Transverse colon (tissue), 4 donors: ENCODE measurements around the gene THOC3. TPM values are rescaled to one million over a fixed set of nuclear protein-coding genes. Genes with fewer than 3 reads are reported as not detected.
"Not testable (repeated sequence)": the region's sequence is repeated elsewhere in the genome, so short reads cannot be mapped to it uniquely, and the experiment has no call there.

Source experiments
- DNase-seq: peaks from one replicate; pipeline ENCODE4 v3.0.0-alpha.2; 2019
- H3K27ac ChIP-seq, 4 donors: fragments of 200-600 bp; sonication (generic); 2 replicates each; pipeline ENCODE4 v1.5.1; 2016 to 2018; ENCODE audit warnings: inconsistent platforms in 4 of 4
- H3K27me3 ChIP-seq: fragments of 200-600 bp; sonication (generic); 2 replicates; pipeline ENCODE4 v1.5.1; 2017; ENCODE audit warnings: inconsistent platforms
- H3K36me3 ChIP-seq, 4 donors: fragments of 200-600 bp; sonication (generic); 2 replicates each; pipeline ENCODE4 v1.5.1; 2017 to 2019; ENCODE audit warnings: inconsistent platforms in 4 of 4
- H3K4me1 ChIP-seq, 4 donors: fragments of 200-600 bp; sonication (generic); 2 replicates each; pipeline ENCODE4 v1.5.1; 2017 to 2020; ENCODE audit warnings: inconsistent platforms in 4 of 4
- H3K4me3 ChIP-seq, 4 donors: fragments of 200-600 bp; sonication (generic); 1 replicate in 1 of 4; 2 replicates in 3 of 4; pipeline versions ENCODE4 v1.5.1 to v1.6.1; 2017 to 2019; ENCODE audit warnings: inconsistent platforms in 4 of 4
- H3K9me3 ChIP-seq, 2 donors: fragments of 200-600 bp; sonication (generic); 2 replicates each; pipeline ENCODE4 v1.5.1; 2017 to 2019; ENCODE audit warnings: inconsistent platforms in 2 of 2
- WGBS, 2 donors: methylation state at CpG; one replicate each; pipeline ENCODE4 v1.1.5; 2018; ENCODE audit warnings: low coverage in 1 of 2; 5-methylcytosine and 5-hydroxymethylcytosine counted together
- in situ Hi-C, 4 donors: fragments of 200-750 bp; cut with MboI; loops; one replicate each; pipeline versions ENCODE4 v1.15.0 to v1.15.1; 2017; ENCODE audit warnings: low sequenced_read_pairs in 3 of 4, low pct_ligation_motif_present in 1 of 4, low pct_unique_long_range_greater_than_20kb in 1 of 4
- intact Hi-C: fragments of 100-400 bp; cut with DNase I; formaldehyde crosslinking; loops from one replicate; pipeline ENCODE4 v1.15.1; 2023; ENCODE audit warnings: low total_unique reads
- total RNA-seq, 4 donors: library from RNA; depleted of rRNA; stranded (reverse); fragments of >200 nt; gene quantifications; one replicate each; pipeline ENCODE4 v1.1.0, GENCODE V29; 2016

Gene THOC3, protein sequence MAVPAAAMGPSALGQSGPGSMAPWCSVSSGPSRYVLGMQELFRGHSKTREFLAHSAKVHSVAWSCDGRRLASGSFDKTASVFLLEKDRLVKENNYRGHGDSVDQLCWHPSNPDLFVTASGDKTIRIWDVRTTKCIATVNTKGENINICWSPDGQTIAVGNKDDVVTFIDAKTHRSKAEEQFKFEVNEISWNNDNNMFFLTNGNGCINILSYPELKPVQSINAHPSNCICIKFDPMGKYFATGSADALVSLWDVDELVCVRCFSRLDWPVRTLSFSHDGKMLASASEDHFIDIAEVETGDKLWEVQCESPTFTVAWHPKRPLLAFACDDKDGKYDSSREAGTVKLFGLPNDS
- total RNA-seq = 10 to 100 TPM in 2 of 4 donors, 1 to 10 TPM in 2; 1.9 to 39.9 (median 18.9) TPM

GRCh38 chr5:175967471-175968372 lies at the start of gene THOC3:
Gene THOC3, minus strand, starts transcription at chr5:175968315. Its CDS starts 107 bp downstream, at chr5:175968208.
- H3K4me1 ChIP-seq, in situ Hi-C loops, intact Hi-C loops, H3K27me3 ChIP-seq, H3K9me3 ChIP-seq, H3K36me3 ChIP-seq: not testable (repeated sequence)
- peak; percentile 75 for DNase-seq
- 2% methylated on average over 34 of the region's 67 CpGs; no CpG with 5 or more reads in 1 of the 2 donors for WGBS, 2 donors
- peak within 1 kb of the TSS; percentile 56 to 73 (median 64) for H3K27ac ChIP-seq
- peak within 1 kb of the TSS; percentile 68 to 88 (median 80) for H3K4me3 ChIP-seq

- in situ Hi-C loops = not testable (repeated sequence)
Measured at GRCh38 chr5:176017324-176017723, 49.2 kb upstream of the THOC3 start.

GRCh38 chr5:176014360-176014759 lies 46.2 kb upstream of the THOC3 start:
- DNase-seq, H3K27me3 ChIP-seq, H3K4me1 ChIP-seq, in situ Hi-C loops, H3K9me3 ChIP-seq, H3K4me3 ChIP-seq, intact Hi-C loops, H3K27ac ChIP-seq, H3K36me3 ChIP-seq: not testable (repeated sequence)
- WGBS, 2 donors = 70% methylated on average over 5 of the region's 6 CpGs; no CpG with 5 or more reads in 1 of the 2 donors

More at GRCh38 chr5:176017324-176017723, 49.2 kb upstream of the THOC3 start:
- H3K4me3 ChIP-seq, H3K27me3 ChIP-seq, H3K9me3 ChIP-seq, intact Hi-C loops, H3K4me1 ChIP-seq, H3K36me3 ChIP-seq, H3K27ac ChIP-seq, DNase-seq: not testable (repeated sequence)
- WGBS, 2 donors = no CpG with 5 or more reads among the region's 4 CpGs

GRCh38 chr5:176011088-176011487 lies 43.0 kb upstream of the THOC3 start:
- H3K27ac ChIP-seq, in situ Hi-C loops, H3K27me3 ChIP-seq, H3K9me3 ChIP-seq, H3K36me3 ChIP-seq, intact Hi-C loops, H3K4me1 ChIP-seq, DNase-seq, H3K4me3 ChIP-seq: not testable (repeated sequence)
- 75% methylated on average over 4 of the region's 4 CpGs; no CpG with 5 or more reads in 1 of the 2 donors for WGBS, 2 donors

DNA sequence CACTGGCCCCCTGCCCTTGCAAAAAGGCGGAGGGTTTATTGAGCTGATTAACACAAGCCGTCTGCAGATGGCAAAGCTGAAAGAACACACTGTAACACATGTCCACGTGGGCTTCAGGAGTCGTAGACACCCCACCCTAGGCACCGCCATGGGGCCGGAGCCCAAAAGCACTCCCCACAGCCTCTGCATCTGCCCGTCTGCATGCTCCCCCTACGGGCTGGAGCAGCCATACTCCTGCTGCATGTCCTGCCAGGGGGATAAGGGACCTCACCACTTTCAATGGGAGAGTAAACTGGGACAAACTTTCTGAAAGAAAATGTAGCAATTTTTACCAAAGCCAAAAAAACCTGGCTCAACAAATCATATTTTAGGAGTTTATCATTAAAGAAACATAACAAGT lies 42.1 kb upstream of the THOC3 start:
- H3K27ac ChIP-seq, H3K4me3 ChIP-seq, H3K36me3 ChIP-seq, DNase-seq, intact Hi-C loops, H3K4me1 ChIP-seq, in situ Hi-C loops, H3K27me3 ChIP-seq, H3K9me3 ChIP-seq: not testable (repeated sequence)
- 79% methylated on average over 3 of the region's 8 CpGs; no CpG with 5 or more reads in 1 of the 2 donors for WGBS, 2 donors

DNA sequence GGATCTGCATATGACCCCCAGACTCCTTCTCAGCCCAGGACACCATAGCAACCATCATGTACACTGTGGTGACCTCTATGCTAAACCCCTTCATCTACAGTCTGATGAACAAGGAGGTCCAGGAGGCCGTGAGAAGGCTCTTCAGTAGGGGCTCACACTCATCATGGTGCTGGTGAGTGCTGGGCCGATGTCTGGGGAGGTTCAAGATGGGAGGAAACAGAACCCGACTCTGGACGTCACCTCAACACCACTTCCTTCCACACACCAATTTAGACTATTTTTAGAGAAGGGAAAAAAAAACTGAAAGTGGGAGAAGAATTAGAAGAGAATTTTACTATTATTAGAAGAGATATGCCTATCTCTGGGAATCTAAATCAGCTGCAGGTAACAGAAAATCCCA lies 39.1 kb upstream of the THOC3 start:
- H3K4me3 ChIP-seq, DNase-seq, H3K27ac ChIP-seq, H3K27me3 ChIP-seq, H3K4me1 ChIP-seq, in situ Hi-C loops, H3K36me3 ChIP-seq, intact Hi-C loops, H3K9me3 ChIP-seq: not testable (repeated sequence)
- 78% methylated on average over 1 of the region's 4 CpGs; no CpG with 5 or more reads in 1 of the 2 donors for WGBS, 2 donors

GRCh38 chr5:176006819-176007218 lies 38.7 kb upstream of the THOC3 start:
- H3K27me3 ChIP-seq, H3K36me3 ChIP-seq, H3K9me3 ChIP-seq, in situ Hi-C loops, DNase-seq, H3K4me3 ChIP-seq, H3K4me1 ChIP-seq, H3K27ac ChIP-seq, intact Hi-C loops: not testable (repeated sequence)
- WGBS, 2 donors = 87% methylated on average over 8 of the region's 13 CpGs; no CpG with 5 or more reads in 1 of the 2 donors

GRCh38 chr5:175997979-175998378 lies 29.9 kb upstream of the THOC3 start:
- H3K9me3 ChIP-seq, H3K27me3 ChIP-seq, H3K27ac ChIP-seq, in situ Hi-C loops, H3K36me3 ChIP-seq, intact Hi-C loops, DNase-seq, H3K4me3 ChIP-seq, H3K4me1 ChIP-seq: not testable (repeated sequence)
- 7% methylated on average over 1 of the region's 6 CpGs; no CpG with 5 or more reads in 1 of the 2 donors for WGBS, 2 donors

- H3K4me1 ChIP-seq, intact Hi-C loops, H3K27ac ChIP-seq, DNase-seq, in situ Hi-C loops, H3K9me3 ChIP-seq, H3K4me3 ChIP-seq, H3K36me3 ChIP-seq, H3K27me3 ChIP-seq: not testable (repeated sequence)
- no CpG with 5 or more reads among the region's 4 CpGs for WGBS, 2 donors
Measured at GRCh38 chr5:175997495-175997894, 29.4 kb upstream of the THOC3 start.

DNA sequence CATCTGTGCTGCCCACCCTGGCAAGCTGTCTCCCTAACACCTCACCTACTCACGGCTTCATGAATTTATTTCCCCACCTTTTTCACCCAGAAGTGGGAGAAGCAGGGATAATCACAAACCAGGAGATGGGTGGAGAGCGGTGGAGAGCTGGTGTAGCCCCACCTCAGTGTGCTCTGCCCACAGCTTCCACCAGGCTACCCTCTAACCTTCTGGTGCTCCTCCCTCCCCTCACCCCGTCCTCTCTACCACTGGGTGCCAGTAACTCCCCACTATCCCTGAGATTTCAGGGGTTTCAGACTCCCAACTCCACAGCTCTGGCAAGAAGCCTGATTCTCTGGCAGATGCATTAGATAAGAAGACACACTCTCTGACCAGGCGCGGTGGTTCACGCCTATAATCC lies 28.7 kb upstream of the THOC3 start:
- in situ Hi-C loops = not testable (repeated sequence)

More for the DNA sequence above, 28.7 kb upstream of the THOC3 start:
- H3K4me1 ChIP-seq, DNase-seq, intact Hi-C loops, H3K9me3 ChIP-seq, H3K36me3 ChIP-seq, H3K27me3 ChIP-seq, H3K27ac ChIP-seq, H3K4me3 ChIP-seq: not testable (repeated sequence)
- WGBS, 2 donors = no CpG with 5 or more reads among the region's 6 CpGs
